Astrocyte (in vitro differentiated cells and primary cell): ENCODE data around the gene DLGAP1. TPM values are rescaled to one million over a fixed set of nuclear protein-coding genes. Genes with fewer than 3 reads are reported as not detected.

Experiments used
- DNase-seq: peaks from one replicate; pipeline ENCODE4 v3.0.0-alpha.2; 2010; ENCODE audit warnings: low read depth
- FAIRE-seq: peaks from 2 replicates; lab custom pipeline; 2011; peaks lifted over from hg19 to GRCh38; lab: Jason Lieb, UNC
- H2AFZ ChIP-seq: 2 replicates; pipeline ENCODE4 v1.6.0; 2012; ENCODE audit warnings: low read depth, low read length, inconsistent platforms
- H3K27ac ChIP-seq: 2 replicates; pipeline ENCODE4 v1.5.1; 2011; ENCODE audit warnings: low read depth, low read length, inconsistent platforms
- H3K27me3 ChIP-seq: 2 replicates; pipeline ENCODE4 v1.6.0; 2011; ENCODE audit warnings: low read length, inconsistent platforms; ENCODE audit not compliant: insufficient read depth
- H3K36me3 ChIP-seq: 2 replicates; pipeline ENCODE4 v1.5.1; 2011; ENCODE audit warnings: low read length, inconsistent platforms; ENCODE audit not compliant: insufficient read depth
- H3K4me1 ChIP-seq: 2 replicates; pipeline ENCODE4 v1.5.1; 2011; ENCODE audit warnings: low read length, inconsistent platforms; ENCODE audit not compliant: insufficient read depth
- H3K4me2 ChIP-seq: 2 replicates; pipeline ENCODE4 v1.6.0; 2012; ENCODE audit warnings: low read length, inconsistent platforms
- H3K4me3 ChIP-seq: 2 replicates; pipeline ENCODE4 v1.5.1; 2011; ENCODE audit warnings: low read depth, mild to moderate bottlenecking, low read length, inconsistent platforms; ENCODE audit not compliant: insufficient read depth
- H3K79me2 ChIP-seq: 2 replicates; pipeline ENCODE4 v1.6.0; 2012; ENCODE audit warnings: mild to moderate bottlenecking, low read length, inconsistent platforms; ENCODE audit not compliant: insufficient read depth
- H3K9ac ChIP-seq: 2 replicates; pipeline ENCODE4 v1.6.0; 2012; ENCODE audit warnings: mild to moderate bottlenecking, low read length, inconsistent platforms
- H3K9me3 ChIP-seq: 2 replicates; pipeline ENCODE4 v1.5.1; 2012; ENCODE audit warnings: low read depth, mild to moderate bottlenecking, low read length, inconsistent platforms; ENCODE audit not compliant: insufficient read depth
- H4K20me1 ChIP-seq: 2 replicates; pipeline ENCODE4 v1.6.0; 2012; ENCODE audit warnings: low read length, inconsistent platforms; ENCODE audit not compliant: insufficient read depth
- H3K27ac Mint-ChIP-seq: one replicate; pipeline ENCODE4 v1.8.0; 2021; ENCODE audit warnings: mild to moderate bottlenecking, mixed read lengths; ENCODE audit not compliant: unreplicated experiment
- H3K27me3 Mint-ChIP-seq: one replicate; pipeline ENCODE4 v1.8.0; 2021; ENCODE audit warnings: low read depth, mixed read lengths; ENCODE audit not compliant: unreplicated experiment
- H3K36me3 Mint-ChIP-seq: one replicate; pipeline ENCODE4 v1.8.0; 2021; ENCODE audit warnings: low read depth, mixed read lengths; ENCODE audit not compliant: unreplicated experiment
- H3K4me1 Mint-ChIP-seq: one replicate; pipeline ENCODE4 v1.8.0; 2021; ENCODE audit warnings: low read depth, mixed read lengths; ENCODE audit not compliant: unreplicated experiment
- H3K4me3 Mint-ChIP-seq: one replicate; pipeline ENCODE4 v1.8.0; 2021; ENCODE audit warnings: mild to moderate bottlenecking, moderate library complexity, mixed read lengths; ENCODE audit not compliant: unreplicated experiment
- H3K9me3 Mint-ChIP-seq: one replicate; pipeline ENCODE4 v1.8.0; 2021; ENCODE audit warnings: mild to moderate bottlenecking, mixed read lengths; ENCODE audit not compliant: unreplicated experiment
- EZH2 ChIP-seq: IDR thresholded peaks from 2 replicates; pipeline ENCODE4 v1.6.1; 2012; ENCODE audit warnings: mild to moderate bottlenecking, low read length, inconsistent platforms; ENCODE audit not compliant: insufficient read depth
- total RNA-seq: library from RNA; stranded (reverse); gene quantifications from 2 replicates; pipeline ENCODE4 v1.2.1, GENCODE V29; 2021
- TF ChIP-seq, protein P1 (sequence below): IDR thresholded peaks from 2 replicates; pipeline ENCODE4 v1.5.1; 2011; ENCODE audit warnings: low read depth, mild to moderate bottlenecking, inconsistent platforms, low read length, moderate library complexity; ENCODE audit not compliant: insufficient read depth

Gene DLGAP1
- total RNA-seq, 1 donor from 2014 or later = 2.3 TPM

DNA sequence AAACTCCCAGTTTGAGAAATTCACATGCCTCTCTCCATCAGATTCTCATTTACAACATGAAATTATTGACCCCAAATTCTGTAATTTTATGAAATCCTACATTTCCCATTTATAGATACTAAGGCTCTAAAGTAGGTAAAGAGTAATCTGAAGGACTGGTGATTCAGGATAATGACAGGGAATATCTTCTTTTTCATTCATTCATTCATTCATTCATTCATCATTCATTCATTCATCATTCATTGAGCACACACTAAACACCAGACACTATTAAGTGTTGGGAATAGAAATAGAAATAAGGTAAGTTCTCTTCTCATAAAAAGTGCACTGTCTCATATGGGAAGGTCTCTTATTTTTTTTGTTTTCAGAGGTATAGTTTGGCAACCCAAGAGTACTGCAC lies 888.3 kb downstream of the DLGAP1 start:
- H3K27me3 ChIP-seq = no peaks in the 10 kb centered on the region
- H3K4me3 ChIP-seq = no peak overlapping the region
- no peak overlapping the region for H3K27ac Mint-ChIP-seq
- no peak overlapping the region for H3K4me3 Mint-ChIP-seq
- no peak for DNase-seq
- no peaks in the 10 kb centered on the region for H3K79me2 ChIP-seq
- H3K36me3 Mint-ChIP-seq = peaks cover 2% of the 10 kb centered on the region
- no peak overlapping the region for H3K4me2 ChIP-seq
- no peak overlapping the region for H3K27ac ChIP-seq
- H4K20me1 ChIP-seq = no peaks in the 10 kb centered on the region
- H3K36me3 ChIP-seq = no peaks in the 10 kb centered on the region
- peaks cover 5% of the 10 kb centered on the region for H3K9me3 Mint-ChIP-seq
- no peak overlapping the region for H2AFZ ChIP-seq
- no peak overlapping the region for H3K9ac ChIP-seq
- TF ChIP-seq, protein P1, sequence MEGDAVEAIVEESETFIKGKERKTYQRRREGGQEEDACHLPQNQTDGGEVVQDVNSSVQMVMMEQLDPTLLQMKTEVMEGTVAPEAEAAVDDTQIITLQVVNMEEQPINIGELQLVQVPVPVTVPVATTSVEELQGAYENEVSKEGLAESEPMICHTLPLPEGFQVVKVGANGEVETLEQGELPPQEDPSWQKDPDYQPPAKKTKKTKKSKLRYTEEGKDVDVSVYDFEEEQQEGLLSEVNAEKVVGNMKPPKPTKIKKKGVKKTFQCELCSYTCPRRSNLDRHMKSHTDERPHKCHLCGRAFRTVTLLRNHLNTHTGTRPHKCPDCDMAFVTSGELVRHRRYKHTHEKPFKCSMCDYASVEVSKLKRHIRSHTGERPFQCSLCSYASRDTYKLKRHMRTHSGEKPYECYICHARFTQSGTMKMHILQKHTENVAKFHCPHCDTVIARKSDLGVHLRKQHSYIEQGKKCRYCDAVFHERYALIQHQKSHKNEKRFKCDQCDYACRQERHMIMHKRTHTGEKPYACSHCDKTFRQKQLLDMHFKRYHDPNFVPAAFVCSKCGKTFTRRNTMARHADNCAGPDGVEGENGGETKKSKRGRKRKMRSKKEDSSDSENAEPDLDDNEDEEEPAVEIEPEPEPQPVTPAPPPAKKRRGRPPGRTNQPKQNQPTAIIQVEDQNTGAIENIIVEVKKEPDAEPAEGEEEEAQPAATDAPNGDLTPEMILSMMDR = no peak
- no peak for TF ChIP-seq EZH2
- FAIRE-seq = no peak
- H3K4me1 Mint-ChIP-seq = no peaks in the 10 kb centered on the region
- no peaks in the 10 kb centered on the region for H3K9me3 ChIP-seq
- no peaks in the 10 kb centered on the region for H3K4me1 ChIP-seq
- no peaks in the 10 kb centered on the region for H3K27me3 Mint-ChIP-seq

DNA sequence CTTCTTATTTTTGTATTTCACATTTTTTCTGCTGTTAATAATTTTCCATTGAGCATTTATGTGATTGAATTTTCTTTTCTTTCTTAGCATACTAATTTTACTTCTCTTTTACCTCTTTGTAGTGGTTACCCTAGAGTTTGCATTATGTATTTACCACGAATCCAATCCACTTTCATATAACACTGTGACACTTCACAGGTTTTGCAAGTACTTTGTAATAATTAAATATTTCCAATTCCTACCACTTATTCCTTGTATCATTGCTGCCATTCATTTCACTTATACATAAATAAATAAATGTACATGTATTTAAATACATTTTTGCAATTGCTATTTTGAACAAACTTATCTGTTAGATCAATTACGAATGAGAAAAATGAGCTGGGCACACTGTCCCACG lies 894.4 kb downstream of the DLGAP1 start:
- H3K9me3 ChIP-seq = no peaks in the 10 kb centered on the region
- DNase-seq (no peak), FAIRE-seq (no peak)
- no peaks in the 10 kb centered on the region for H3K79me2 ChIP-seq
- no peaks in the 10 kb centered on the region for H3K4me1 Mint-ChIP-seq
- H3K27ac ChIP-seq = no peak overlapping the region
- no peaks in the 10 kb centered on the region for H3K4me1 ChIP-seq
- H3K36me3 Mint-ChIP-seq = peaks cover 2% of the 10 kb centered on the region
- no peak for TF ChIP-seq EZH2
- TF ChIP-seq, protein P1 = no peak
- no peaks in the 10 kb centered on the region for H3K36me3 ChIP-seq
- no peak overlapping the region for H3K9ac ChIP-seq
- no peak overlapping the region for H2AFZ ChIP-seq
- H3K27me3 Mint-ChIP-seq = no peaks in the 10 kb centered on the region
- no peaks in the 10 kb centered on the region for H4K20me1 ChIP-seq
- H3K9me3 Mint-ChIP-seq = peaks cover 5% of the 10 kb centered on the region
- no peak overlapping the region for H3K4me2 ChIP-seq
- no peak overlapping the region for H3K27ac Mint-ChIP-seq
- H3K4me3 Mint-ChIP-seq = no peak overlapping the region
- no peak overlapping the region for H3K4me3 ChIP-seq
- no peaks in the 10 kb centered on the region for H3K27me3 ChIP-seq

DNA sequence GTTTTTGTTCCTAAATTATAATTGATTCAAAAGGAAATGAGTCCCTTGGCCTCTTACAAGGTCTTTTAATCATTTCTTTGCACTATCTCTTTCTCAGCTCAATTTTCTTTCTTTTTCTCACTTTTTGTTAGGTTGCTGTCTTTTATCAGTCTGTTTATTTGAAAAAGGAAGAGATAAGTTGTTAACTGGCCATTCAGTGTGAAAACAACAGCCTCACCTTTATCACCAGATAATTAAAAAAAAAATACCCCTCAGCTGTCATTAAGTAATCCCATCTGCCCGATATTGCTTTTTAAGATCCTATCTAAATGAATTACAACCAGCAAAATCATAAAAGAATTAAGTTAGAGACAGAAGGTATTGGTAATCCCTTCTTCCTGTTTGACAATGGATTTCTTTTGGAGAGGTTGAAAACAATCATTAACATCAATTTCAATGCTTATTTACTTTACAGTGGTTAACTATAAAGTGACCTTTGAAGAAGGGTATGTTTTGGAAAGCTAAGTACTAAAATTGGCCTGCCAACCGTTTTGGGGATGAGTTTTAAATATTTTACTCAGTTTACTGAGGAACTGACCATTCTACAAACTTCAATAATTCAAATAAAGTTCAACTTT lies 900.2 kb downstream of the DLGAP1 start:
- no peak for FAIRE-seq
- no peak overlapping the region for H3K4me2 ChIP-seq

More for the DNA sequence above, 900.2 kb downstream of the DLGAP1 start:
- H3K4me3 ChIP-seq = no peak overlapping the region
- Mint-ChIP-seq H3K27ac (no peak overlapping the region), H3K27me3 (no peaks in the 10 kb centered on the region), H3K4me3 (no peak overlapping the region), H3K9me3 (peaks cover 3% of the 10 kb centered on the region), H3K36me3 (no peaks in the 10 kb centered on the region), H3K4me1 (peaks cover 9% of the 10 kb centered on the region)
- TF ChIP-seq, protein P1 = no peak
- TF ChIP-seq EZH2 = no peak
- no peak for DNase-seq
- no peaks in the 10 kb centered on the region for H3K27me3 ChIP-seq
- H3K9me3 ChIP-seq = no peaks in the 10 kb centered on the region
- H3K9ac ChIP-seq = no peak overlapping the region
- H4K20me1 ChIP-seq = no peaks in the 10 kb centered on the region
- no peaks in the 10 kb centered on the region for H3K79me2 ChIP-seq
- H3K36me3 ChIP-seq = no peaks in the 10 kb centered on the region
- H2AFZ ChIP-seq = no peak overlapping the region
- H3K27ac ChIP-seq = no peak overlapping the region
- no peaks in the 10 kb centered on the region for H3K4me1 ChIP-seq
